PC-3 (cell line): ENCODE measurements around the gene DCAF8. TPM values are rescaled to one million over a fixed set of nuclear protein-coding genes. Genes with fewer than 3 reads are reported as not detected.

Experiments used
- ATAC-seq: fragments of 200-7000 bp; cut with Tn5 transposase; 2 replicates; pipeline ENCODE4 v1.9.1; 2020; ENCODE audit warnings: mild to moderate bottlenecking, moderate library complexity
- BruUV-seq: library from RNA; stranded (reverse); fragments of 400-500 nt; replicated peaks from 2 replicates; lab custom pipeline; 2021; lab: Mats Ljungman, UMichigan
- CTCF ChIA-PET: fragments of 300-600 bp; sonication (Branson Sonifier 250); formaldehyde crosslinking; loops from one replicate; lab custom pipeline; 2022; ENCODE audit warnings: antibody characterized with exemption; lab: Charles Lee
- POLR2A ChIA-PET: fragments of 300-600 bp; sonication (Branson Sonifier 250); formaldehyde crosslinking; loops from one replicate; lab custom pipeline; 2022; ENCODE audit warnings: antibody characterized with exemption; ENCODE audit not compliant: unreplicated experiment; lab: Charles Lee
- DNase-seq: peaks from one replicate; pipeline ENCODE4 v3.0.0-alpha.2; 2015
- H2AFZ ChIP-seq: fragments of 300-600 bp; sonication (generic); 2 replicates; pipeline ENCODE4 v1.6.0; 2016; ENCODE audit warnings: antibody characterized with exemption, low read length
- H3F3A ChIP-seq: fragments of 300-600 bp; sonication (generic); one replicate; pipeline ENCODE4 v1.6.0; 2017; ENCODE audit warnings: antibody characterized with exemption, low read length, control low read depth, mild to moderate bottlenecking; ENCODE audit not compliant: unreplicated experiment
- H3K27ac ChIP-seq: fragments of 300-600 bp; sonication (generic); 2 replicates; pipeline ENCODE4 v1.5.1; 2016; ENCODE audit warnings: mild to moderate bottlenecking, low read length
- H3K27me3 ChIP-seq: fragments of 300-600 bp; sonication (generic); 2 replicates; pipeline ENCODE4 v1.6.1; 2016; ENCODE audit warnings: low read length, mixed read lengths
- H3K36me3 ChIP-seq: fragments of 300-600 bp; sonication (generic); 2 replicates; pipeline ENCODE4 v1.6.1; 2016; ENCODE audit warnings: low read depth, mixed run types, low read length, mixed read lengths
- H3K4me1 ChIP-seq: fragments of 300-600 bp; sonication (generic); 2 replicates; pipeline ENCODE4 v1.5.1; 2016; ENCODE audit warnings: low read length; ENCODE audit not compliant: insufficient read depth
- H3K4me2 ChIP-seq: fragments of 300-600 bp; sonication (generic); 2 replicates; pipeline ENCODE4 v1.6.0; 2016; ENCODE audit warnings: low read length
- H3K4me3 ChIP-seq: fragments of 300-600 bp; sonication (generic); 2 replicates; pipeline ENCODE4 v1.5.1; 2016; ENCODE audit warnings: mild to moderate bottlenecking, low read length, mixed read lengths
- H3K79me2 ChIP-seq: fragments of 300-600 bp; sonication (generic); 2 replicates; pipeline ENCODE4 v1.6.1; 2017; ENCODE audit warnings: low read length, mixed read lengths
- H3K9ac ChIP-seq: fragments of 300-600 bp; sonication (generic); 2 replicates; pipeline ENCODE4 v1.6.0; 2016; ENCODE audit warnings: mild to moderate bottlenecking, low read length
- H3K9me2 ChIP-seq: fragments of 300-600 bp; sonication (generic); replicated peaks from 2 replicates; pipeline ENCODE4 v1.6.1; 2016; ENCODE audit warnings: mixed run types, low read length, mixed read lengths
- H3K9me3 ChIP-seq: fragments of 300-600 bp; sonication (generic); 2 replicates; pipeline ENCODE4 v1.6.1; 2016; ENCODE audit warnings: low read length, mixed read lengths
- H4K20me1 ChIP-seq: fragments of 300-600 bp; sonication (generic); 2 replicates; pipeline ENCODE4 v1.6.1; 2016; ENCODE audit warnings: low read length, mixed read lengths
- EZH2 ChIP-seq: fragments of 300-600 bp; sonication (generic); IDR thresholded peaks from one replicate; pipeline ENCODE4 v1.6.1; 2017; ENCODE audit warnings: antibody characterized with exemption, mild to moderate bottlenecking, low read length; ENCODE audit not compliant: unreplicated experiment
- EZH2phosphoT487 ChIP-seq: fragments of 300-600 bp; sonication (generic); IDR thresholded peaks from 2 replicates; pipeline ENCODE4 v1.6.1; 2018; ENCODE audit warnings: mild to moderate bottlenecking, antibody characterized with exemption, low read length, borderline replicate concordance
- intact Hi-C: fragments of 100-400 bp; cut with micrococcal nuclease; formaldehyde crosslinking; loops from 2 replicates; pipeline ENCODE4 v1.9.0; 2023
- total RNA-seq: library from RNA; depleted of rRNA; stranded (reverse); fragments of >200 nt; gene quantifications from 2 replicates; pipeline ENCODE4 v1.2.3, GENCODE V29; 2014
- TF ChIP-seq, protein P1 (sequence below): fragments of 300-600 bp; sonication (generic); conservative IDR thresholded peaks from 2 replicates; pipeline ENCODE4 v1.5.1; 2017; ENCODE audit warnings: antibody characterized with exemption, low read depth, mild to moderate bottlenecking, low read length

The DCAF8 gene
- total RNA-seq, 1 experiment from 2014 or later: 122 TPM

GRCh38 chr1:160258177-160258798 is 4.1 kb downstream of the DCAF8 start:
- H3K4me2 ChIP-seq: no peak overlapping the region
- no peak overlapping the region for H3K9ac ChIP-seq
- BruUV-seq: no TSS peak
- peaks cover 8% of the 10 kb centered on the region for H3F3A ChIP-seq
- POLR2A ChIA-PET: no interaction called here
- no peaks in the 10 kb centered on the region for H3K9me3 ChIP-seq
- peaks cover 86% of the 10 kb centered on the region for H3K79me2 ChIP-seq
- CTCF ChIA-PET: no interaction called here
- H3K4me1 ChIP-seq: peaks cover 48% of the 10 kb centered on the region
- TF ChIP-seq EZH2 (no peak), EZH2phosphoT487 (no peak)
- TF ChIP-seq, protein P1, sequence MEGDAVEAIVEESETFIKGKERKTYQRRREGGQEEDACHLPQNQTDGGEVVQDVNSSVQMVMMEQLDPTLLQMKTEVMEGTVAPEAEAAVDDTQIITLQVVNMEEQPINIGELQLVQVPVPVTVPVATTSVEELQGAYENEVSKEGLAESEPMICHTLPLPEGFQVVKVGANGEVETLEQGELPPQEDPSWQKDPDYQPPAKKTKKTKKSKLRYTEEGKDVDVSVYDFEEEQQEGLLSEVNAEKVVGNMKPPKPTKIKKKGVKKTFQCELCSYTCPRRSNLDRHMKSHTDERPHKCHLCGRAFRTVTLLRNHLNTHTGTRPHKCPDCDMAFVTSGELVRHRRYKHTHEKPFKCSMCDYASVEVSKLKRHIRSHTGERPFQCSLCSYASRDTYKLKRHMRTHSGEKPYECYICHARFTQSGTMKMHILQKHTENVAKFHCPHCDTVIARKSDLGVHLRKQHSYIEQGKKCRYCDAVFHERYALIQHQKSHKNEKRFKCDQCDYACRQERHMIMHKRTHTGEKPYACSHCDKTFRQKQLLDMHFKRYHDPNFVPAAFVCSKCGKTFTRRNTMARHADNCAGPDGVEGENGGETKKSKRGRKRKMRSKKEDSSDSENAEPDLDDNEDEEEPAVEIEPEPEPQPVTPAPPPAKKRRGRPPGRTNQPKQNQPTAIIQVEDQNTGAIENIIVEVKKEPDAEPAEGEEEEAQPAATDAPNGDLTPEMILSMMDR: no peak
- no peak overlapping the region for H3K4me3 ChIP-seq
- no peak for ATAC-seq
- DNase-seq: no peak
- H2AFZ ChIP-seq: no peak overlapping the region
- H3K27ac ChIP-seq: no peak overlapping the region
- H3K9me2 ChIP-seq: no peaks in the 10 kb centered on the region
- H4K20me1 ChIP-seq: peaks cover 38% of the 10 kb centered on the region
- no peaks in the 10 kb centered on the region for H3K27me3 ChIP-seq
- intact Hi-C loops: no loop called here
- H3K36me3 ChIP-seq: peaks cover 6% of the 10 kb centered on the region; the same call in 1 of the 2 replicates

DNA sequence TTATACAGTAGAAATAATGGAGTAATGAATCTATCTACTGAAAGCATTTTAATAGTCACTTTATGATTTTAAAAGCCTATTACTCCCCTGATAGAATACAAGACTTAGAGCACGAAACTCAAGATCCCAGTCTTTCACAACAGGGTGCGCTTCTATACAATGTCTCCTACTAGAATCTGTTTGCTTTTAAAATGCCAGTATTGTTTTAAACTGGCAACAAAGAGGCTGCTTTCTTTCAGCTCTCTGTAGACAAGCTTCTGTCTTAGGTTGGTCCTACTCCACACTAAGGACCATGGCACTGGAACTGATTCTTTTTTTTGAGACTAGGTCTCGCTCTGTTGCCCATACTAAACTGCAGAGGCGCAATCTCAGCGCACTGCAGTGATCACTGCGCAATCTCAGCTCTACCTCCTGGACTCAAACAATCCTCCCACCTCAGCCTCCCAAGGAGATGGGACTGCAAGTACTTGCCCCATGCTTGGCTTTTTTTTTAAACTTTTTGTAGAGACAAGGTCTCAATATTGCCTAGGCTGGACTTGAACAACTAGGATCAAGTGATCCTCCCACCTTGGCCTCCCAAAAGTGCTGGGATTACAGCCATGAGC is 4.8 kb downstream of the DCAF8 start:
- H4K20me1 ChIP-seq: peaks cover 39% of the 10 kb centered on the region
- TF ChIP-seq EZH2: no peak
- TF ChIP-seq EZH2phosphoT487: no peak
- TF ChIP-seq, protein P1: no peak
- H3K9me2 ChIP-seq: no peaks in the 10 kb centered on the region
- CTCF ChIA-PET: interaction anchor here (0.6 kb wide), 1 partner anchor 38 kb away, joined by 3 read pairs; no protein-coding TSS in a partner anchor
- DNase-seq: no peak
- no peak overlapping the region for H3K4me3 ChIP-seq
- peaks cover 87% of the 10 kb centered on the region for H3K79me2 ChIP-seq
- H3K27ac ChIP-seq: no peak overlapping the region
- no peak overlapping the region for H3K9ac ChIP-seq
- H3K9me3 ChIP-seq: no peaks in the 10 kb centered on the region
- H3F3A ChIP-seq: peaks cover 8% of the 10 kb centered on the region
- POLR2A ChIA-PET: no interaction called here
- intact Hi-C loops: no loop called here
- peak overlapping the region; percentile 42 for H3K4me2 ChIP-seq
- H3K27me3 ChIP-seq: no peaks in the 10 kb centered on the region
- no peak for ATAC-seq
- no TSS peak for BruUV-seq
- peaks cover 41% of the 10 kb centered on the region for H3K4me1 ChIP-seq
- H2AFZ ChIP-seq: no peak overlapping the region
- peaks cover 6% of the 10 kb centered on the region; the same call in 1 of the 2 replicates for H3K36me3 ChIP-seq
